CD4-positive, alpha-beta T cell treated with Interleukin-15 for 4 hours (primary cell): ENCODE results near the gene DBF4B.

ENCODE experiments used
- DNase-seq: peaks from one replicate; pipeline ENCODE4 v3.0.0-alpha.2; 2020; ENCODE audit warnings: low spot score

DBF4B gene

DNA sequence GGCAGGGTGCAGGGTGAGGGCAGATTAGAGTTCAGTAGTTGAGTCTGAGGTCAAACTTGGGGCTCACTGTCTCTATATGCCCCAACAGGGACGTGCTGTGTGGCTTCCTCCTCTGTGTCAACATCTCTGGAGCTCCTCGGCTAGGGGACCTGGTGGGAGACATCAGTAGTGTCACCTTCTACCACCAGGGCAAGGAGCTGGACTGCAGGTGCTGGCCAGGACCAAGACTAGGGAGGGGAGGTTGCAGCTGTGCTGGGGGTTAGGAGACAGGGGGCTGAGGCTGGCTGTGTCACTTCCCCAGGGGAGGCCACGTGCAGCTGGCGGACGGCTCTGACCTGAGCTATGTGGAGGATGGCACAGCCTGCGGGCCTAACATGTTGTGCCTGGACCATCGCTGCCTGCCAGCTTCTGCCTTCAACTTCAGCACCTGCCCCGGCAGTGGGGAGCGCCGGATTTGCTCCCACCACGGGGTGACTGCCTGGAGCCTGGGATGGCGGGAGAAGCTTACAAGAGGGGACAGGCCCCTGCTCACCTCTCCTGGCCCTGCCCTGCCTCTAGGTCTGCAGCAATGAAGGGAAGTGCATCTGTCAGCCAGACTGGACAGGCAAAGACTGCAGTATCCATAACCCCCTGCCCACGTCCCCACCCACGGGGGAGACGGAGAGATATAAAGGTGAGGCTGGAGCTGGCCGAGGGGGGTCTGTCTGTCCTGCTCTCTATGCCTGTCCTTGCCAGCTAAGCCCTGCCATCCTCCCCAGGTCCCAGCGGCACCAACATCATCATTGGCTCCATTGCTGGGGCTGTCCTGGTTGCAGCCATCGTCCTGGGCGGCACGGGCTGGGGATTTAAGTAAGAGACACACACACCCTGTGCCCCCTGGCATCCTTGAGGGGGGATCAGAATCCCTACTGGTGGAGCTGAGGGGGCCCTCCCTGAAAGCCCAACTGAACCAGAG lies 69.2 kb downstream of the DBF4B start:
- DNase-seq = no peak

- DNase-seq = no peak
Measured at GRCh38 chr17:44778656-44779210, 70.3 kb downstream of the DBF4B start.

GRCh38 chr17:44779211-44780025 lies 71.0 kb downstream of the DBF4B start:
- peak; percentile 80 for DNase-seq

DNA sequence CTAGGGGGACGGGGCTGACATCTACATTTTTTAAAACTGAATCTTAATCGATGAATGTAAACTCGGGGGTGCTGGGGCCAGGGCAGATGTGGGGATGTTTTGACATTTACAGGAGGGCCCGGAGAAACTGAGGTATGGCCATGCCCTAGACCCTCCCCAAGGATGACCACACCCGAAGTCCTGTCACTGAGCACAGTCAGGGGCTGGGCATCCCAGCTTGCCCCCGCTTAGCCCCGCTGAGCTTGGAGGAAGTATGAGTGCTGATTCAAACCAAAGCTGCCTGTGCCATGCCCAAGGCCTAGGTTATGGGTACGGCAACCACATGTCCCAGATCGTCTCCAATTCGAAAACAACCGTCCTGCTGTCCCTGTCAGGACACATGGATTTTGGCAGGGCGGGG lies 71.7 kb downstream of the DBF4B start:
- no peak for DNase-seq

DNA sequence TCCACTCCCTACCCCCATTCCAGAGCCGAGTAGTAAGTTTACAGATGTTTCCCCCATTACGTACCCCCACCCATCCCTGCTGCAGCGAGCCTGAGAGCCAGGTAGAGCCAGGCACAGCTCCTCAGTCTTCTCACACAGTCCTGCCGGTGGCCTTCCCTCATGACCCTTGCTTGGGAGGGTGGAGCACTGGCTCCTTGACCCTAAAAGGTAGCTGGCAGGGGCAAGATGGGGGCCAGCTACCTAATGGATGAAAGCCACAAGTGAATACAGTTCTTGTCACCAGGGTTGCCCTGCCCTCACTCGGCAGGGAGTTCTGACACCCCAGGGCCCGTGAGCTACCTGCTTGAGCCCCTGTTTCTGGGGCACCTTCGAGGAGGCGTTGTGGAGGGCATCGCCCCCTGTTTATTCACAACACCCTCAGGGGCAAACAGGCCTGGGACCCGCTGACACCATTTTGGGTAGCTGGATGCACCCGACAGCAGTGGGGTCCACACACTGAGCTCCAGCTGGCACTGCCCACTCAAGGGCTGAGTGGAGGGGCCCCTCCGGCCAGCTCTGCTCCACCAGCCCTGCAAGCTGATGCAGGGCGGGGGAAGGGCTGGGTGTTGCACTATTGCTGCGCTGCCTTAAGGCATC lies 72.5 kb downstream of the DBF4B start:
- DNase-seq = no peak

DNA sequence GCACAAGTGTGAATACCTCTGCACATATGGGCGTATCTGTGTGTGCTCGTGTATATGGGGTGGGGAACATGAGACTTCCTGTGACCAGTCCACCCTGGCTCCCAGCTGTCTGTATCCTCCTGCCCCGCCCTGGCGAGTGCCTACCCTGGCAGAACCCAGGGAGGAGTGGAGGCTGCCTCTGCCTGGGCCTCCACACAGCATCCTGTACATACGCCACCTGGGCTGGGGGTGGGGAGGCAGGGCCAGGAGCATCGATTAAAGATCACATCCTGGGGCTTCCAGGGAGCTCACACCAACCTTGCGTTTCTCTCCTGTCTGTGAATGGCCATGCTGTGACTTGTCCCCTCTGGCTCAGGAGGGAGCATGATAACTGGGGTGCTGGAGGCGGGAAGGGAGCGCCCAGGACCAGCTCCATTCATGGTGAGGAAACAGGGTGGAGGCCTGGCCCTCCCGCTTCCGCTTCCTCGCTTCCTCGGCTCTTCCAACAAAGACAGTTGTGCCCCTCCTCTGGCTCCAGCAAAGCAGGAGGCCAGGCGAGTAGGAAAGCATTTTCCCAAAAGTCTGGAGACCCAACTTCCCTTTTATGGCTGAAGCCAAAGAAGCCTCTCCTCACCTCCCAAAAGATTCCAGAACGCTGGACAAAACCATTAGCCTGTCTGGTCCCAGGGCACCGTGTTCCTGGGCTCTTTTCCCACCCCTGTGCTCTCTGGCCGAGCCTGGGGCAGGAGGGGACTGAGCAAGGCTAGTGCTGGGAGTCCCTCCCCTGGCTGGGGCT lies 73.3 kb downstream of the DBF4B start:
- DNase-seq = no peak

DNA sequence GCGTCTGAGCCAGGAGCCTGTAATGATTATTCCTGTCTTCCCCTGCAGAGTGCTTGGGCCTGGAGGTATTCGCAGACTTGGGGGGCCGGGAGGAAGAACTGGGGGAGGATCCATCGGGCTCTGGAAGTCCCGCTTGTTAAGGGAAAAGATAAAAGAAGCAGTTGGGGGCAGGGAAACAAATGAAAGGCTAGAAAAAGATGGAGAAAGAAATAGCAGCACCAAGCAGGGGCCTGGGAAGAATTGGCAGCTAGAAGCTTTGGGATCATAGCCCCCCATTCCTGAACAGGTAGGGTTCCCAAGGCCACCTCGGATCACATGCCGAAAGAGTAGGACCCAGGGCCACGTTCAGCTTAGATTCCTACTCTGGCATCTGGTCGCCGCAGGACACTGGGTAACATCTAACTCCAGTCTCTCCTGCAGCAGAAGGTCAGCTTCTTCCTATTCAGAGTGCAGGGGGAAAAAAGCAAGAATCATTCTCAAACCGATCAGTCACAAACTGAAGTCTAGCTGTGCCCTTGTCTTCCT lies 73.9 kb downstream of the DBF4B start:
- DNase-seq = no peak

- no peak for DNase-seq
Measured at GRCh38 chr17:44785921-44786320, 77.5 kb downstream of the DBF4B start.

DNA sequence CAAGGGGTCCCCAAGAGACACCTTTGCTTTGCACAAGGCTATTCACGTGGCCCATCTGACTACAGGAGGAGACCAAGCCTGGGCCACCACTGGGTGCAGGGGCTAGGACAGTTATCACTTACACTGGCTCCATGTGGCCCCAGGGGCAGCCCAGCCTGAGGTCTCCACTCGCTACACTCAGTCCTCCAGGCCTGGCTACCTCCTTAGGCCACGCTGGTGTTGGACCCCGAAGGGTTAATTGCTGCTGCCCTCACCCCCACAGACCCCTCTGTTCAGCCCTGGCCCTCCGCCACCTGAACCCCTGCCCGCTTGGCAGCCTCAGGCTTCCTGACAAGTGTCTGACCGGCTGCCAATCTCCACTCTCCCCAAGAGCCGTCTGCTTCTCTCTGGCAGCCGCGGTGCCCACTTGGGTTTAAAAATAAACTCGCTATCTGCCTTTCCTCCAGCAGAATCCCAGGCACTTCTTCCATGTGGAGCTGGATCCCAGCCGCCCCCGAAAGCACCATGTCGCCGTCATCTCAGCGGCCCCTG lies 78.2 kb downstream of the DBF4B start:
- no peak for DNase-seq

DNA sequence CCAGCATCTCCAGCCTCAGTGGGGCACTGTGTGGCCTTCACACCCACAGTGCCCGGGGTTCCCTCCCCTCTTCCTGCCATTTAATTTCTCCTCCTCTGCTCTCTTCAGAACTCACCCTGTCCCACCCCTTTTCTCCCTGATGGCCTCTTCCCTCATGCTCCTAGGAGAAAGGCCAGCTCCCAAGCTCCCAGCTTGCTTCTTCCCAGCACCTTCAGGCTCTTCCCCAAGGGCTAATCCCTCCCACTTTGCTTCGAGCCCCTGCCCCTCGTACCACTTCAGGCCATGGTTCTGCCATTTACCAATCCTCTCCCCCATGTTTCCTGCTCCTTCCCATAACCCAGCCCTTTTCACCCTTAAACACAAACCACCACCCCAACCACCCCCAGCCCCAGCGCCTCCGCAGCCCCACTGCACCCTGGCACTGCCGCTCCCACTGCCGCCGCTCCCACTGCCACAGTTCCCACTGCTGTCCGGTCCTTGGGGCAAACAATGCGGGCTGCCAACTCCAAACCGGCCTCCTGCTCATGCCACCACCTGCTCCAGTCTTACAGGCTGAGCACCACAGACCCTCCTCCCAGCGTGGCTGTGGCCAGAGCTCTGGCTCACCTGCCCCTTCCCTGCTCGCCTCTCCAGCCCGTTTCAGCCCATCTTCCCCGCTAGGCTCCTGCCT lies 78.9 kb downstream of the DBF4B start:
- no peak for DNase-seq

DNA sequence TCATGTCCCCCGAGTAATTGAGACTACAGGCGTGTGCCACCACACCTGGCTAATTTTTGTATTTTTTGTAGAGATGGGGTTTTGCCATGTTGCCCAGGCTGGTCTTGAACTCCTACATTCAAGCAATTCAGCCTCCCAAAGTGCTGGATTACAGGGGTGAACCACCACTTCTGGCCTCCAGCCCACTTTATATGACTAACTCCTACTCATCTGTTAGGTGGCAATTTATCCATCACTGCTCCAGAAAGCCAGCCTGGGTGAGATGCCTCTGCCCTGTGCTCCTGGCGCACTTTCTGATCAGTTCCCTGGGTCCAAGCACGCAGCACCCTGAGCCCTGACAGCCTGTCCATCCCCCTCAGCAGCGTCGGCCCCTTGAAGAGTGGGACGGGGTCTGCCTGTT lies 79.7 kb downstream of the DBF4B start:
- DNase-seq = no peak

- DNase-seq = no peak
Measured at GRCh38 chr17:44792276-44792675, 83.8 kb downstream of the DBF4B start.

GRCh38 chr17:44793885-44794842 lies 85.7 kb downstream of the DBF4B start:
- no peak for DNase-seq

- DNase-seq = no peak
Measured at GRCh38 chr17:44794851-44795413, 86.5 kb downstream of the DBF4B start.

DNA sequence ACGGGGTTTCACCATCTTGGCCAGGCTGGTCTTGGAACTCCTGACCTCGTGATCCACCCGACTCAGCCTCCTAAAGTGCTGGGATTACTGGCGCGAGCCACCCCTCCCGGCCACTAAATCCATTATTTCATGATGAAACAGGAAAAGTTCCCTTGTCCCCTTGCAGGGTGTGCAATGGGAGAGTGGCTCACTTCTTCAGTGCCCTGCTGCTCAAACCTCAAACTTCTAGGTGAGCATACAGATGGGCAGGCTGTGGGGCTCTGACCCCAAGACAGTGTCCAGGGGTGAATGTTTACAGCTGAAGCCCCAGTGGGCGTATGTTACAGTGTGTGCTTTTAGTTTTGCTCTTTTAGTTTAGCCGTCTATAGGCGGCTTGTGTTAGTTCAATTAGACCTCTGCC lies 87.0 kb downstream of the DBF4B start:
- no peak for DNase-seq

DNA sequence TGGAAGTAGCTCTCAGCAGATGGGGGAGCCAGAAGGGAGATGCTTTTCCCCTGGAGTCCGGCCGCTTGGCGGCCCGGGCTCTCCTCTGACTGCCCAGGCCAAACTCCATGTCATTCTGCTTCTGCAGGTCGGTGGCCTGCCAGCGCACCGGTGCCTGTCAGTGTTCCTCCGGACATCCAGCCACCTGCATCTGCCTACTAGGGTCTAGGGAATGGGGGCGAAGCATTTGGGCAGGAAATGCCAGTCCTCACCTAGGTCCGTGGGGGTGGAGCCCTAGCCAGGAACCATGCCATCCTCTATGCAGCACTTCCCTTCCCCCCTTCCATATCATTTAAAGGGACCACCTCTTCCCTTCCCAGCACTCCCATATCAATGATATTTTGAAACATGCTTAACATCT lies 87.5 kb downstream of the DBF4B start:
- DNase-seq = no peak

DNA sequence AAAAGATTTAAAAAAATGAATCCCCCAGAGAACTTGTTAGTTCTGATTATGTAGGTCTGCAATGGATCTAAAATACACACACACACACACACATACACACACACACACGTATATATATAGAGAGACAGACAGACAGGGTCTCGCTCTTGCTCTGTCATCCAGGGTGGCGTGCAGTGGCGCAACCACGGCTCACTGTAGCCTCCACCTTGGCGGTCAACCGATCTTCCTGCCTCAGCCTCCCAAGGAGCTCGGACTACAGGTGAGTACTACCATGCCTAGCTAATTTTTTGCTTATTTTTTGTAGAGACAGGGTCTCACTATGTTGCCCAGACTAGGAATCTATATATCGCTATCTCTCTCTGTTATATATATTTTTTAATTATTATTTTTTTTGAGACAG lies 88.3 kb downstream of the DBF4B start:
- DNase-seq = no peak

- DNase-seq = no peak
Measured at GRCh38 chr17:44797802-44798201, 89.3 kb downstream of the DBF4B start.

- no peak for DNase-seq
Measured at GRCh38 chr17:44798356-44798755, 89.9 kb downstream of the DBF4B start.
